ENCODE measurements around the gene DDIT3. TPM values are rescaled to one million over a fixed set of nuclear protein-coding genes. Genes with fewer than 3 reads are reported as not detected.

DDIT3 gene
- total and polyA plus RNA-seq, 4 donors, result 4.7 to 30.2 (median 16.2) TPM

- no peak for TF ChIP-seq JUND (IDR thresholded peaks at IDR 0.05)
- no peak for TF ChIP-seq TAF1 (conservative IDR thresholded peaks at IDR 0.05)
- TF ChIP-seq REST (IDR thresholded peaks at IDR 0.05), result no peak
- no peak for TF ChIP-seq MAX (IDR thresholded peaks at IDR 0.05)
- TF ChIP-seq SP1 (IDR thresholded peaks at IDR 0.05), result no peak
- no peak for TF ChIP-seq ATF3 (IDR thresholded peaks at IDR 0.05)
- no peak for TF ChIP-seq FOXA1 (IDR thresholded peaks at IDR 0.05)
- Histone ChIP-seq H3K27me3 (ENCODE audit: control insufficient read depth in 4 of 4, insufficient read depth in 4 of 4, low read length in 3 of 4) (peaks cover 0 to 12% (median 2%) of the 10 kb centered on the region in 4 donors), H3K9me3 (ENCODE audit: control insufficient read depth in 4 of 4, low read length in 3 of 4) (no peaks in the 10 kb centered on the region), H3K27ac (ENCODE audit: low read depth in 1 of 2, low read length in 2 of 2) (no peak overlapping the region), H3K9ac (ENCODE audit: low read depth in 1 of 2, low read length in 2 of 2) (no peak overlapping the region), H3K4me1 (ENCODE audit: control insufficient read depth in 4 of 4, insufficient read depth in 4 of 4, low read length in 3 of 4) (peaks cover 0 to 4% (median 3%) of the 10 kb centered on the region in 4 donors), H3K36me3 (ENCODE audit: control insufficient read depth in 4 of 4, insufficient read depth in 3 of 4, low read depth in 1 of 4, low read length in 3 of 4) (no peaks in the 10 kb centered on the region), H3K4me3 (ENCODE audit: low read depth in 1 of 3, low read length in 3 of 3) (no peak overlapping the region)
- DNase-seq (ENCODE audit: low spot score), result no peak
- WGBS, result 79% methylated on average over 2 of the region's 2 CpGs
Observed at GRCh38 chr12:57552306-57552651, 32.0 kb upstream of the DDIT3 start.

- Histone ChIP-seq H3K4me3 (ENCODE audit: low read depth in 1 of 3, low read length in 3 of 3) (no peak overlapping the region), H3K36me3 (ENCODE audit: control insufficient read depth in 4 of 4, insufficient read depth in 3 of 4, low read depth in 1 of 4, low read length in 3 of 4) (no peaks in the 10 kb centered on the region), H3K4me1 (ENCODE audit: control insufficient read depth in 4 of 4, insufficient read depth in 4 of 4, low read length in 3 of 4) (peaks cover 0 to 4% (median 4%) of the 10 kb centered on the region in 4 donors), H3K27ac (ENCODE audit: low read depth in 1 of 2, low read length in 2 of 2) (no peak overlapping the region), H3K9ac (ENCODE audit: low read depth in 1 of 2, low read length in 2 of 2) (no peak overlapping the region), H3K9me3 (ENCODE audit: control insufficient read depth in 4 of 4, low read length in 3 of 4) (no peaks in the 10 kb centered on the region), H3K27me3 (ENCODE audit: control insufficient read depth in 4 of 4, insufficient read depth in 4 of 4, low read length in 3 of 4) (peaks cover 0 to 12% (median 2%) of the 10 kb centered on the region in 4 donors)
- no peak for TF ChIP-seq GABPA (IDR thresholded peaks at IDR 0.05 in 1 of 2, conservative IDR thresholded peaks at IDR 0.05 in 1 of 2)
- TF ChIP-seq ZBTB33 (IDR thresholded peaks at IDR 0.05), result no peak
- TF ChIP-seq RXRA (IDR thresholded peaks at IDR 0.05), result no peak
- no peak for TF ChIP-seq MAX (IDR thresholded peaks at IDR 0.05)
- TF ChIP-seq NR2F2 (IDR thresholded peaks at IDR 0.05), result no peak
- no peak for TF ChIP-seq REST (IDR thresholded peaks at IDR 0.05)
- TF ChIP-seq TAF1 (conservative IDR thresholded peaks at IDR 0.05), result no peak
- no peak for TF ChIP-seq RAD21 (IDR thresholded peaks at IDR 0.05)
- no peak for TF ChIP-seq FOXA1 (IDR thresholded peaks at IDR 0.05)
- TF ChIP-seq HNF4A (conservative IDR thresholded peaks at IDR 0.05), result no peak
- no peak for TF ChIP-seq FOXA2 (IDR thresholded peaks at IDR 0.05)
- WGBS, result 85% methylated on average over 3 of the region's 3 CpGs
- DNase-seq (ENCODE audit: low spot score), result no peak
Observed at GRCh38 chr12:57551637-57552305, 31.5 kb upstream of the DDIT3 start.
